Activated CD8-positive, alpha-beta memory T cell treated with anti-CD3 and anti-CD28 coated beads for 48 hours (primary cell): ENCODE results near the gene PARL.
"Not testable (repeated sequence)": the region's sequence is repeated elsewhere in the genome, so short reads cannot be mapped to it uniquely, and the experiment has no call there.

Source experiments
- DNase-seq, 3 experiments: peaks; one replicate each; pipeline ENCODE4 v3.0.0-alpha.2; 2020; ENCODE audit warnings: low read depth in 2 of 3, low spot score in 2 of 3

Gene PARL

DNA sequence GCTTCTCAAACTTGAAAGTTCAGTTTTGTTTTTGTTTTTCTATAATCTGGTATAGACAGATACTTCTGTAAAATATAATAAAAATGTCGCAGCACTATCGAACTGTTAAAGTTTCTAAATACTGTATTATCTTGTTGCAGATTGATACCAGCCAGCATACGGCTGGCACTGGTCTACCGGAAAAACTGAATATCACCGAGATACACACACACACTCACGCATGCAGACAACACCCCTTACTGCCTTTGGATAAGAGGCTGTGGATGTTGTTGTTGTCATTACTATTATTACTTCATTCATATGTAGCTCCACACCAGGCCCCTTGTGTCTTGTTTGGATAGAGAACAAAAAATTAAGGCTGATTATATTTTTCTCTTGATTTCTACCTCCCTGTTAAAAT, 91.7 kb downstream of the PARL start:
- DNase-seq, result no peak

GRCh38 chr3:183790700-183791099, 94.0 kb downstream of the PARL start:
- no peak for DNase-seq

DNA sequence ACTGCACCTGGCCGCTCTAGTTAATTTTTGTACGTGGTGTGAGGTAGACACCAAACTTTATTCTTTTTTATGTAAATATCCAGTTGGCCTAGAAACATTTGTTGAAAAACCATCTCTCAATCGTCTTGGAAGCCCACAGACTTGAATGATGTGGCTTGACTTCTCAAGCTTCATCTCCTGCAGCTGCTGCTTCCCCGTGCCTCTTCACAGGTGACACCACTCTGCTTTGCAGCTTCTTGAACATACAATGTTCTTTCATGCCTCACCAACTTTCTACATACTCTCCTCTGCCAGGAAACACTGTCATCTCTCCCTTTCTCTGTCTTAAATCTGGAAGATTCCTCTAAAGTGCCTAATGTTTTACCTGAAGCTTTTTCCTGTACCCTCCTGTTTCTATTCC, 94.9 kb downstream of the PARL start:
- DNase-seq, result no peak

DNA sequence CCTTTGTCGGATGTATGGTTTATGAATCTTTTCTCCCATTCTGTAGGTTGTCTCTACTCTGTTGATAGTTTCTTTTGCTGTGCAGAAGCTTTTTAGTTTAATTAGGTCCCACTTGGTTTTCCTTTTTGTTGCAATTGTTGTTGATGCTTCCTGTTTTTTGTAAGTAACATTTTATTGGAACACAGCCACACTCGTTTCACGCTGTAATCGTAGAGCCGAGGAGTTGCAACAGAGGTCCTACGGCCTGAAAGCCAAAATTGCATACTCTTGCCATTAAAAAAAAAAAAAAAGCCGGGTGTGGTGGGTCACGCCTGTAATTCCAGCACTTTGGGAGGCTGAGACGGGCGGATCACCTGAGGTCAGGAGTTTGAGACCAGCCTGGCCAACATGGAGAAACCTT, 100.2 kb downstream of the PARL start:
- not testable (repeated sequence) for DNase-seq

DNA sequence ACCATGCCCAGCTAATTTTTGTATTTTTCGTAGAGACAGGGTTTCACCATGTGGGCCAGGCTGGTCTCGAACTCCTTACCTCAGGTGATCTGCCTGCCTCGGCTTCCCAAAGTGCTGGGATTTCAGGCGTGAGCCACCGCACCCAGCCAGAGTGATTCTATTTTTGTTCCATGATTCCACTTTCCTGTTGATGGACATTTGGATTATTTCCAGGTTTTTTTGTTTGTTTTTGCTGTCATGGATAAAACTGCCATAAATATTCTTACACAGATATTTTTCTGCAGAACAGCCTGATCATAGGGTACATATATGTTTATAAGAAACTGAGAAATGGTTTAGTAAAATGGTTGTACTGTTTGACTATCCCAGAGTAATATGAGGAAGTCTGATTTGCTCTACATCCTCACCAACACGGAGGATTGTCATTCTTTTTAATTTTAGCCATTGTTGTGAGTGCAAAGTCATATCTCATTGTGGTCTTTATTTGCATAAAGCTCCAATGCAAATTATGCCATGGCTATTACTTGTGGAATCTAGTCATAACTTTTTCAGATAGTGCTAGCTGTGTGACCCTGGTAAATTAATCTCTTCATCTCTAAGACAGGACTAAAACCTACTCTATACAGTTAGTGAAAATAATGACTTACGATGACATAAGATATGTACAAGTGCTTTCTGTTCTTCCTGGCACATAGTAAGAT, 102.0 kb downstream of the PARL start:
- no peak for DNase-seq

- DNase-seq, result no peak
These were observed 103.4 kb downstream of the PARL start for GRCh38 chr3:183781246-183781645.

GRCh38 chr3:183779896-183780465, 104.7 kb downstream of the PARL start:
- DNase-seq, result no peak
